Lower lobe of right lung (tissue), 2 donors: Measurements from ENCODE around the gene TXNRD3. TPM values are rescaled to one million over a fixed set of nuclear protein-coding genes. Genes with fewer than 3 reads are reported as not detected.

Source experiments
- ATAC-seq, 2 donors: fragments of 200-7000 bp; cut with Tn5 transposase; one replicate each; pipeline ENCODE4 v1.9.1; 2020 to 2022; ENCODE audit warnings: mild to moderate bottlenecking in 2 of 2, moderate library complexity in 2 of 2
- DNase-seq: peaks from one replicate; pipeline ENCODE4 v3.0.0-alpha.2; 2020
- H3K27ac ChIP-seq: fragments of 200-600 bp; one replicate; pipeline ENCODE4 v1.8.0; 2022
- H3K27me3 ChIP-seq: fragments of 200-600 bp; one replicate; pipeline ENCODE4 v1.8.0; 2022; ENCODE audit warnings: low read depth
- H3K36me3 ChIP-seq: fragments of 200-600 bp; one replicate; pipeline ENCODE4 v1.8.0; 2022; ENCODE audit warnings: mild to moderate bottlenecking
- H3K4me1 ChIP-seq: fragments of 200-600 bp; one replicate; pipeline ENCODE4 v1.8.0; 2022
- H3K4me3 ChIP-seq: fragments of 200-600 bp; one replicate; pipeline ENCODE4 v1.8.0; 2022; ENCODE audit warnings: mild to moderate bottlenecking
- H3K9me3 ChIP-seq: fragments of 200-600 bp; one replicate; pipeline ENCODE4 v1.8.0; 2022
- CTCF ChIP-seq: fragments of 200-600 bp; IDR thresholded peaks from one replicate; pipeline ENCODE4 v1.8.0; 2022; ENCODE audit warnings: antibody characterized with exemption, mild to moderate bottlenecking
- intact Hi-C: fragments of 100-400 bp; cut with DNase I; formaldehyde crosslinking; loops from one replicate; pipeline ENCODE4 v1.11.0; 2022
- total RNA-seq: library from RNA; stranded (reverse); fragmentation: NEBNext Ultra II Directional; extraction: Animal tissue kit (Norgen Biotek cat#: 25700); gene quantifications from one replicate; pipeline ENCODE4 v1.2.1, GENCODE V29; 2021
- donor health status: DM: no; HTN: yes; CAD: no; lungs with severe emphysema.

The TXNRD3 gene
- total RNA-seq, 1 donor from 2014 or later = 8.7 TPM

DNA sequence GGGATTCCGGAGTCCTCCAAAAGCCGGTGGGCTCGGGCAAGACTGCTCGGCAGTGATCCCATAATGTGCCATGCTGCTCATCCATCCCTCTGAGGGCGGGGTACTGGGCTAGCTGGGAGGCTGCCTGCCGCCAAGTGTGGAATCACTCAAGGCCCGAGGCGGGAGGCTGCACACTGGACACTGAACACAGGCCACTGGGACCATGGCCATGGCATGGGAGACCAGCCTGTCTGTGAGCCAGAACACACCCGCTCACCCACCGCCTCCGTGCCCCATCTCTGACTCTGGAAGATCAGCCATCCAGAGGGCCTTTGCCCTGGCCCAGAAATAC, 97.5 kb downstream of the TXNRD3 start:
- ATAC-seq (peak in 1 of 2 donors; percentile 19), DNase-seq (peak; percentile 38)
- no peak overlapping the region for H3K4me3 ChIP-seq
- H3K36me3 ChIP-seq = no peaks in the 10 kb centered on the region
- no peaks in the 10 kb centered on the region for H3K27me3 ChIP-seq
- no peak for TF ChIP-seq CTCF
- intact Hi-C loops = no loop called here
- no peaks in the 10 kb centered on the region for H3K4me1 ChIP-seq
- H3K9me3 ChIP-seq = no peaks in the 10 kb centered on the region
- H3K27ac ChIP-seq = no peak overlapping the region

Other genes with a start within 250 kb of the TXNRD3 start
- gene ZXDC, start 179.2 kb downstream of the TXNRD3 start, total RNA-seq = 40.4 TPM
- not detected for gene UROC1, start 137.4 kb downstream of the TXNRD3 start, total RNA-seq
- 1.5 TPM for gene CHST13, start 131.0 kb downstream of the TXNRD3 start, total RNA-seq
- gene C3orf22, start 96.2 kb downstream of the TXNRD3 start, total RNA-seq = not detected
- 12.2 TPM for gene CHCHD6, start 49.1 kb upstream of the TXNRD3 start, total RNA-seq